ENCODE data around the gene SYCP2.

The SYCP2 gene

GRCh38 chr20:59820204-59821041 is 113.0 kb downstream of the SYCP2 start:
- no peak for FAIRE-seq

GRCh38 chr20:59819496-59820203 is 113.8 kb downstream of the SYCP2 start:
- FAIRE-seq: no peak

- no peak for FAIRE-seq
Observed at GRCh38 chr20:59818911-59819310, 114.5 kb downstream of the SYCP2 start.

DNA sequence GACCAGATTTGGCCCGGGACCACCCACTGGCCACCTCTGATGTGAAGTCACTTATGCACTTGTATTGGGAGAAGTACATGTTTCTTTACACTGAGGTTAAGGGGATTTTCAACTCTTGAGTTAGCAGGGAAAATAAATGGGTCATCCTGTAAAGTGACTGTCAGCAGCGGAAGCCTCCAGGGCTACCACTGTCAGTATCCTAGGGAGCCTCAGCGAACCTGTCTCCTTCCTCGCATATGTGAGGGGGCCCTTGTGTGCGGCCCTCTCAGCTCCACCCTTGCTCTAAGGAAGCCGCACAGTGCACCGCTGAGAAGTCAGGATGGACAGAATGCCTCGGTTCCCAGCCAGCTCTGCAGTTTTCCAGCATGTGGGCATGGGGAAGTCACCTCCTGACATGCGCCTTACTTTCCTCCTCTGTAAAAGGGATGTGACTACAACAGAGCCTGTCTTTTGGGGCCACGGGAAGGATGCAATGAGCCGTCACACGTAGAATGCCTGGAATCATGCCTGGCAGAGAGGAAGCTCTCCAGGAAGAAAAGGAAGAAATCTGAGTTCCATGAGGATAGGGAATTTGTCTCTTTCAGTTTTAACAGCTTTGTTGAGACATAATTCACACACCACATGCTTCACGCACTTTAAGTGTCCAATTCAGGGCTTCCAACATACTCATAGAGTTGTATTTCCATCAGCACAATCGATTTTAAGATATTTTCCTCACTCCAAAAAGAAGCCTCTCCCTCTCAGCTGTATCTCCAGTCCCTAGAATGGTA is 115.4 kb downstream of the SYCP2 start:
- no peak for FAIRE-seq

DNA sequence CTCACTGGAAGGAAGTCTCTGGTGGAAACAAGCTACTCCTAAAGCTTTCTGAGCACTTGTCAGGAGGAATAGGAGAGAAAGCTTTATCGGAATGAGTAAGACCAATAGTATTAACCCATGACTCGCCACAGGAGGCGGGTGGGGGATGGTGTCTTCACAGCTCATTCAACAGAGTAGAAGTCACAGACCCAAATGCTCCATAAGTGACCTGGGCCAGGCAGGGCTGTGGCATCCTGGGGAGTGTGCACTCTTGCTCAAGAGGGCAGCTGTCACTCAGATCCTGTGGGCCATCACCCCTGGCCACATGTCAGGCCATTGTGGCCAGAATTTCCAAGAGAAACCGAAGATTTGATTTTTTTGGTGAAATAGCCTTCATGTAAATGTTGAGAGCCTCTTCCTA is 116.0 kb downstream of the SYCP2 start:
- no peak for FAIRE-seq

- FAIRE-seq: no peak
Observed at GRCh38 chr20:59816146-59816738, 117.2 kb downstream of the SYCP2 start.

GRCh38 chr20:59814840-59815340 is 118.5 kb downstream of the SYCP2 start:
- no peak for FAIRE-seq

GRCh38 chr20:59813948-59814839 is 119.2 kb downstream of the SYCP2 start:
- FAIRE-seq: no peak
